ENCODE results near the gene GTPBP3. TPM values are rescaled to one million over a fixed set of nuclear protein-coding genes. Genes with fewer than 3 reads are reported as not detected.

The GTPBP3 gene
- total RNA-seq, 1 experiment from 2014 or later, result 73.0 TPM

DNA sequence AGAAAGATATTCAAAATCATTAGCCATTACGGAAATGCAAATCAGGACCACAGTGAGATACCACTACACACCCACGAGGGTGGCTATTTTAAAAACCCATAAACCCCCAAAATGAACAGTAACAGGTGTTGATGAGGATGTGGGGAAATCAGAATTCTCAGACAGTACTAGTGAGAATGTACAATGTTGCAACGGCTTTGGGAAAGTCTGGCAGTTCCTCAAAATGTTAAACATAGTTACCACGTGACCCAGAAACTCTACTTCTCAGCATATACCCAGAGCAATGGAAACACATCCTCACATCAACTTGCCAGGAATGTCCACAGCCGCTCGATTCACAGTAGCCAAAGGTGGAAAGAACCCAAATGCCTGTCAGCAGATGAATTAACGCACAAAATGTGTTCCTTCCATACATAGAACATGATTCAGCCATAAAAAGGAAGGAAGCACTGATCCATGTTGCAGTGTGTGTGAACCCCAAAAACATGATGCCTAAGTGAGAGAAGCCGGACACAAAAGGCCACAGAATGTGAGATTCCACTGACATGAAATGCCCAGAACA, 32.8 kb downstream of the GTPBP3 start:
- no peaks in the 10 kb centered on the region for H3K27me3 ChIP-seq (ENCODE audit: insufficient read depth, low read length)
- CTCF ChIA-PET, result no interaction called here
- 0 out of 4 replicates have a peak, but pooled peaks cover 0 to 2% of the 10 kb centered on the region in 2 experiments for H3K4me1 ChIP-seq (ENCODE audit: control insufficient read depth in 1 of 2, insufficient read depth in 2 of 2, low read length in 2 of 2)
- no peak for DNase-seq (ENCODE audit: low read depth, low spot score)
- ATAC-seq, result no peak
- no peaks in the 10 kb centered on the region for H3K9me2 ChIP-seq (ENCODE audit: insufficient read depth)
- H3K4me3 ChIP-seq (replicated peaks in 1 of 2; ENCODE audit: low read depth in 1 of 2, low read length in 2 of 2), result no peak overlapping the region
- no peaks in the 10 kb centered on the region for H3K79me2 ChIP-seq (ENCODE audit: insufficient read depth, low read length)
- BruUV-seq (replicated peaks), result no TSS peak
- H3K4me2 ChIP-seq (ENCODE audit: low read length), result no peak overlapping the region
- no peak for TF ChIP-seq EGR1 (IDR thresholded peaks at IDR 0.05; ENCODE audit: low read depth)
- no peaks in the 10 kb centered on the region for H4K20me1 ChIP-seq (ENCODE audit: insufficient read depth)
- intact Hi-C loops (cut with micrococcal nuclease), result no loop called here
- no peak overlapping the region for H2AFZ ChIP-seq (ENCODE audit: low read depth, low read length, poor library complexity, severe bottlenecking)
- no peak overlapping the region for H3K9ac ChIP-seq (ENCODE audit: low read length)
- H3K9me3 ChIP-seq (ENCODE audit: control insufficient read depth in 1 of 2, insufficient read depth in 1 of 2, low read depth in 1 of 2, low read length in 2 of 2), result no peaks in the 10 kb centered on the region
- H3K36me3 ChIP-seq (ENCODE audit: control insufficient read depth in 1 of 2, insufficient read depth in 2 of 2, low read length in 2 of 2), result no peaks in the 10 kb centered on the region
- H3K27ac ChIP-seq (ENCODE audit: low read depth, low read length), result no peak overlapping the region
- RAD21 ChIA-PET (ENCODE audit: low non-redundant PET in 1 of 2, low total read pairs in 2 of 2, uncharacterized antibody in 2 of 2, unreplicated experiment in 2 of 2), result no interaction called here
- POLR2A ChIA-PET, result no interaction called here

DNA sequence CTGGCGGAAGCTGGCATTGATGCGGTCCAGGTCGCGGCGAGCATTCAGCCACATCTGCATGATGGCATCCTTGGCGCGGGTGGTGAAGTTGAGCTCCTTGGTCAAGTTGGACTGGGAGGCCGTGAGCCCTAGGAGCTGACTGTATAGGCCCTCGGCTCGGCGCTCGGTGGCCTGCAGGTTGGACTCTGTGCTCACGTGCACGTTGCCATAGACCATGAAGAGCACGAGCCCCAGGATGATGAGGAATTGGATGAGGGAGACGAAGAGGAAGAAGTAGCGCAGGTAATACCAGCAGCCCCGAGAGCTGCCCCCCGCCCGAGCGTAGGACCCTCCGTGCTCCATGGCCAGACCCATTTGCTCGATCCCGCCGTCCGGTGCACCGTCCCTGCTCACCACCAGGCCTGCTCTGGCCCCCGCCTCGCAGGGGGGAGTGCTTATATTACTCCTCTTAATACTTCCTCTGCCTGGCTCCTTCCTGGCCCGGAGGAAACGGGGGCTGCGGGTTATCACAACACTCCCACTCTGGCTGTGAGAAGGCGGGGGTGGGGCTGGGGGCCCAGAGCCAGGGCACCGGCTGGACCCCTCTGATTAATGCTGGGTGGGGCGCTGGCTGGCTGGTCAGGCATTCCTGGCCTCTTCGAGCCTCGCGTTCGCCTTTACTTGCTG, 39.7 kb downstream of the GTPBP3 start, which contains the start of gene PLVAP:
Gene PLVAP (minus strand): TSS at position 408 of the 666 bp plus-strand sequence. CDS start 54 bp downstream, at position 354.
- Histone ChIP-seq H3K9me3 (ENCODE audit: control insufficient read depth in 1 of 2, insufficient read depth in 1 of 2, low read depth in 1 of 2, low read length in 2 of 2) (no peaks in the 10 kb centered on the region), H3K9ac (ENCODE audit: low read length) (no peak within 1 kb of the TSS), H2AFZ (ENCODE audit: low read depth, low read length, poor library complexity, severe bottlenecking) (no peak within 1 kb of the TSS), H3K79me2 (ENCODE audit: insufficient read depth, low read length) (no peaks in the 10 kb centered on the region), H3K9me2 (ENCODE audit: insufficient read depth) (no peaks in the 10 kb centered on the region), H3K27ac (ENCODE audit: low read depth, low read length) (no peak within 1 kb of the TSS), H3K36me3 (ENCODE audit: control insufficient read depth in 1 of 2, insufficient read depth in 2 of 2, low read length in 2 of 2) (no peaks in the 10 kb centered on the region), H3K27me3 (ENCODE audit: insufficient read depth, low read length) (no peaks in the 10 kb centered on the region), H4K20me1 (ENCODE audit: insufficient read depth) (no peaks in the 10 kb centered on the region), H3K4me3 (replicated peaks in 1 of 2; ENCODE audit: low read depth in 1 of 2, low read length in 2 of 2) (no peak within 1 kb of the TSS), H3K4me1 (ENCODE audit: control insufficient read depth in 1 of 2, insufficient read depth in 2 of 2, low read length in 2 of 2) (peaks cover 0 to 2% of the 10 kb centered on the region in 2 experiments; a peak in 1 of 4 replicates), H3K4me2 (ENCODE audit: low read length) (no peak within 1 kb of the TSS)
- no peak for ATAC-seq
- ChIA-PET CTCF (no interaction called here), POLR2A (no interaction called here), RAD21 (ENCODE audit: low non-redundant PET in 1 of 2, low total read pairs in 2 of 2, uncharacterized antibody in 2 of 2, unreplicated experiment in 2 of 2) (no interaction called here)
- no TSS peak for BruUV-seq (replicated peaks)
- DNase-seq (ENCODE audit: low read depth, low spot score), result no peak
- intact Hi-C loops (cut with micrococcal nuclease), result no loop called here
- TF ChIP-seq, protein P1, sequence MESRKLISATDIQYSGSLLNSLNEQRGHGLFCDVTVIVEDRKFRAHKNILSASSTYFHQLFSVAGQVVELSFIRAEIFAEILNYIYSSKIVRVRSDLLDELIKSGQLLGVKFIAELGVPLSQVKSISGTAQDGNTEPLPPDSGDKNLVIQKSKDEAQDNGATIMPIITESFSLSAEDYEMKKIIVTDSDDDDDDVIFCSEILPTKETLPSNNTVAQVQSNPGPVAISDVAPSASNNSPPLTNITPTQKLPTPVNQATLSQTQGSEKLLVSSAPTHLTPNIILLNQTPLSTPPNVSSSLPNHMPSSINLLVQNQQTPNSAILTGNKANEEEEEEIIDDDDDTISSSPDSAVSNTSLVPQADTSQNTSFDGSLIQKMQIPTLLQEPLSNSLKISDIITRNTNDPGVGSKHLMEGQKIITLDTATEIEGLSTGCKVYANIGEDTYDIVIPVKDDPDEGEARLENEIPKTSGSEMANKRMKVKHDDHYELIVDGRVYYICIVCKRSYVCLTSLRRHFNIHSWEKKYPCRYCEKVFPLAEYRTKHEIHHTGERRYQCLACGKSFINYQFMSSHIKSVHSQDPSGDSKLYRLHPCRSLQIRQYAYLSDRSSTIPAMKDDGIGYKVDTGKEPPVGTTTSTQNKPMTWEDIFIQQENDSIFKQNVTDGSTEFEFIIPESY (IDR thresholded peaks at IDR 0.05; ENCODE audit: extremely low read depth, insufficient replicate concordance, low read length), result no peak
- TF ChIP-seq SRF (IDR thresholded peaks at IDR 0.05; ENCODE audit: low read depth) (no peak), ELF1 (IDR thresholded peaks at IDR 0.05; ENCODE audit: borderline replicate concordance, low read depth) (no peak)
- TF ChIP-seq, protein P2, sequence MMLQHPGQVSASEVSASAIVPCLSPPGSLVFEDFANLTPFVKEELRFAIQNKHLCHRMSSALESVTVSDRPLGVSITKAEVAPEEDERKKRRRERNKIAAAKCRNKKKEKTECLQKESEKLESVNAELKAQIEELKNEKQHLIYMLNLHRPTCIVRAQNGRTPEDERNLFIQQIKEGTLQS (IDR thresholded peaks at IDR 0.05), result no peak
